B cell (primary cell): ENCODE results near the gene ZNF771.

Experiments
- CTCF ChIP-seq: fragments of 200-600 bp; IDR thresholded peaks from one replicate; pipeline ENCODE4 v1.8.0; 2022; ENCODE audit warnings: antibody characterized with exemption, mild to moderate bottlenecking
- EZH2 ChIP-seq: IDR thresholded peaks from 2 replicates; pipeline ENCODE4 v1.6.1; 2012; ENCODE audit warnings: borderline replicate concordance, low read depth, mild to moderate bottlenecking, moderate library complexity, low read length; ENCODE audit not compliant: insufficient read depth, poor library complexity, severe bottlenecking

- no peak for TF ChIP-seq CTCF
- TF ChIP-seq EZH2, result no peak
These were observed 30.2 kb upstream of the ZNF771 start for GRCh38 chr16:30377050-30377811.
